GM19372 (cell line): Measurements from ENCODE around the gene MAGEB18.

Experiments used
- ATAC-seq: cut with Tn5 transposase; IDR thresholded peaks from one replicate; pipeline ENCODE4 v1.9.1; 2021; ENCODE audit warnings: mild to moderate bottlenecking, low read depth, moderate library complexity; ENCODE audit not compliant: unreplicated experiment

Gene MAGEB18

GRCh38 chrX:26138274-26138673, at the start of gene MAGEB18:
MAGEB18 (plus strand) TSS chrX:26138343; CDS start chrX:26138986, 643 bp downstream.
- no peak for ATAC-seq

GRCh38 chrX:26100421-26100920, 37.7 kb upstream of the MAGEB18 start:
- no peak for ATAC-seq

GRCh38 chrX:26109142-26109541, 29.0 kb upstream of the MAGEB18 start:
- ATAC-seq, result no peak

GRCh38 chrX:26146024-26146423, 7.9 kb downstream of the MAGEB18 start:
- no peak for ATAC-seq

GRCh38 chrX:26160301-26160700, 22.2 kb downstream of the MAGEB18 start, which contains the start of gene MAGEB6B:
MAGEB6B (plus strand) TSS chrX:26160601; CDS start chrX:26160601, 0 bp downstream.
- ATAC-seq, result no peak
